Adrenal gland (tissue), 5 donors: ENCODE results near the gene PCGF2.

Source experiments
- CTCF ChIP-seq, 6 experiments: fragments of 450-650 bp in 4 of 6; fragments of 200-600 bp in 2 of 6; sonication (generic) in 1 of 6; IDR thresholded peaks; 1 replicate in 5 of 6; 2 replicates in 1 of 6; pipeline versions ENCODE4 v1.5.1 to v1.8.0; 2016 to 2021; ENCODE audit warnings: antibody characterized with exemption in 6 of 6, mild to moderate bottlenecking in 2 of 6, moderate library complexity in 1 of 6
- POLR2A ChIP-seq, 2 donors: fragments of 450-650 bp; IDR thresholded peaks; one replicate each; pipeline ENCODE4 v1.6.1; 2017; ENCODE audit warnings: antibody characterized with exemption in 2 of 2, mild to moderate bottlenecking in 2 of 2, moderate library complexity in 1 of 2
- donor health status: DM: no; HTN: no; CAD: no.

GRCh38 chr17:38797158-38797490 lies 49.0 kb upstream of the PCGF2 start:
- TF ChIP-seq POLR2A (IDR thresholded peaks at IDR 0.05) (no peak), CTCF (IDR thresholded peaks at IDR 0.05) (no peak)
